GM18526 (cell line): Measurements from ENCODE around the gene SPINK4.
A peak's percentile ranks its signal among the peaks of the same experiment; 100 is the strongest.

Source experiments
- POLR2A ChIP-seq: IDR thresholded peaks from 3 replicates; pipeline ENCODE4 v1.6.1; 2011; ENCODE audit not compliant: insufficient read length; ENCODE audit errors: extremely low read depth

Gene SPINK4

GRCh38 chr9:33265211-33265865 is 25.4 kb downstream of the SPINK4 start:
- TF ChIP-seq POLR2A = no peak

- TF ChIP-seq POLR2A = no peak
These were observed 27.3 kb downstream of the SPINK4 start for GRCh38 chr9:33267151-33267767.

GRCh38 chr9:33270146-33270545 is 30.2 kb downstream of the SPINK4 start:
- TF ChIP-seq POLR2A = no peak

GRCh38 chr9:33272061-33272460 is 32.1 kb downstream of the SPINK4 start:
- TF ChIP-seq POLR2A = no peak

GRCh38 chr9:33273266-33273971 is 33.5 kb downstream of the SPINK4 start:
- no peak for TF ChIP-seq POLR2A

- no peak for TF ChIP-seq POLR2A
These were observed 34.0 kb downstream of the SPINK4 start for GRCh38 chr9:33273972-33274328.

- TF ChIP-seq POLR2A = no peak
These were observed 37.5 kb downstream of the SPINK4 start for GRCh38 chr9:33277484-33277883.

- no peak for TF ChIP-seq POLR2A
These were observed 45.5 kb downstream of the SPINK4 start for GRCh38 chr9:33285502-33285901.

- TF ChIP-seq POLR2A = no peak
These were observed 47.1 kb downstream of the SPINK4 start for GRCh38 chr9:33287087-33287490.

- TF ChIP-seq POLR2A = no peak
These were observed 48.3 kb downstream of the SPINK4 start for GRCh38 chr9:33288235-33288634.

- no peak for TF ChIP-seq POLR2A
These were observed 49.0 kb downstream of the SPINK4 start for GRCh38 chr9:33288828-33289483.

- TF ChIP-seq POLR2A = no peak
These were observed 49.5 kb downstream of the SPINK4 start for GRCh38 chr9:33289496-33289895.

- no peak for TF ChIP-seq POLR2A
These were observed 49.9 kb downstream of the SPINK4 start for GRCh38 chr9:33289936-33290246.

GRCh38 chr9:33290247-33291030 is 50.5 kb downstream of the SPINK4 start, which contains the start of gene NFX1:
NFX1 (plus strand) TSS chr9:33290516; CDS start chr9:33290573, 57 bp downstream.
- peak; percentile 92 for TF ChIP-seq POLR2A

GRCh38 chr9:33291031-33291397 is 51.0 kb downstream of the SPINK4 start:
- no peak for TF ChIP-seq POLR2A
